Hindlimb muscle (tissue), 1 donor: ENCODE results near the gene FAM117B. TPM values are rescaled to one million over a fixed set of nuclear protein-coding genes. Genes with fewer than 3 reads are reported as not detected.

Experiments used
- DNase-seq: peaks from one replicate; pipeline ENCODE4 v3.0.0-alpha.2; 2013
- polyA plus RNA-seq: library from polyadenylated mRNA; unstranded; fragments of 120-200 nt; gene quantifications from one replicate; pipeline ENCODE4 v1.2.1, GENCODE V29; 2013; ENCODE audit not compliant: insufficient read length

The FAM117B gene
- polyA plus RNA-seq, 1 donor = 3.9 TPM

DNA sequence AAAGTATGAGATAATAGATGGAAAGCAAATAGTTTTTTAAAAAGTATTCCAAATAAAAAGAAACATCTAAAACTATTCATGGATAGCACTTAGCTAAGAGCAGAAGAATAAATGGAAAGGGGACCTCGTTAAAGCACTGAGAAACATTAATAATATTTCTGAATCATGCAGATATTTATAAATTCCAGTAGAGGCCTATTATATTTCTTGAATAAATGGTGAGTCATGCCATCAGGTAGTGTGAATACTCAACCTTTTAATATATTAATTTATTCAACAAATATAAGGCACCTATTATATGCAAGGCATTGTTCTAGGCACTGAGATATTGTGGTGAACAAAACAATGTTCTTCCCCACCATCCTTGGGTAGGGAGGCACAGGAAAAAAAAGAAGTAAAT, 183.0 kb downstream of the FAM117B start:
- no peak for DNase-seq

DNA sequence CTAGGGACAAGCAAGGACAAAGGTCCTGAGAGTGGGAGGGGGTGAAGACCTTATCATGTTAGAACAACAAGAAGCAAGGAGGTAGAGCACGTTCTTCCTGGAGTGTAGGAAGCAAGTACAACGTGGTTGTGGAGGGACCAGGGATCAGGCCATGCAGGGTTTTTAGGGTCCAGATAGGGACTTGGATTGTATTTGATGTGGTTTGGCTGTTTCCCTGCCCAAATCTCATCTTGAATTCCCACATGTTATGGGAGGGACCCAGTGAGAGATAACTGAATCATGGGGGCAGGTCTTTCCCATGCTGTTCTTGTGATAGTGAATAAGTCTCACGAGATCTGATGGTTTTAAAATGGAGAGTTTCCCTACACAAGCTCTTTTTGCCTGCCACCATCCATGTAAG, 183.6 kb downstream of the FAM117B start:
- no peak for DNase-seq

Other genes with a start within 250 kb of the FAM117B start
- 10.9 TPM for gene ICA1L, start 236.8 kb downstream of the FAM117B start, polyA plus RNA-seq